Measurements from ENCODE around the gene SLC9A5.

DNA sequence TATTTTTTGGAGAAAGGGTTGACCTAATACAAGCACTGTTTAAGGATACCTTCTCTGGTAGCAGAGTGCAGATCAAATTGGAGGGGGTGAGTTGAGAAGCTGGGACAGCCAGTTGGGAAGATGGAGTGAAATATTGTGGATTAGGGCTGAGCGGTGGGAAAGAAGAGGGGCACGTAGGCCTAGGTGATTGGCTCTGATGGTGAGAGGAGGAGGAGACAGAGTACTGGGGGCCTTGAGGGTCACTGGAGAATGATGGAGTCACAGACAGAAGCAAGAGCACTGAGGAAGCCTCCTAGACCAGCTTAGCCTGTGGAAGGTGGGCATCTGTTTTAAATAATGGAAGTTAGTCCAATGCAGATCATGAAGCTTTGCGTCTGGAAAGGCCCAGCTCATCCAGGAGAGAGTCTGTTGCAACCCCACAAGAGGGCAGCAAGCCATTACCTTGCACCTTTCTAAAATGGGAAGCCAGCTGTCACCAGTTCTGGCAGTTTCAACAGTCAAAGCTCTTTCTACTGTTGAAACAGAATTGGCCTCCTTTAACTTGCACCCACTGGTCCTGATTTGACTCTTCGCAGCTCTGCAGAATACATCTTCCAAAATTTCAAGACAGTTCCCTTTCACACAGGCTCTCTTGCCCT, 11.8 kb downstream of the SLC9A5 start:
- TF ChIP-seq EZH2 (IDR thresholded peaks at IDR 0.05; ENCODE audit: low read length, unreplicated experiment), result no peak
- TF ChIP-seq, protein P1, sequence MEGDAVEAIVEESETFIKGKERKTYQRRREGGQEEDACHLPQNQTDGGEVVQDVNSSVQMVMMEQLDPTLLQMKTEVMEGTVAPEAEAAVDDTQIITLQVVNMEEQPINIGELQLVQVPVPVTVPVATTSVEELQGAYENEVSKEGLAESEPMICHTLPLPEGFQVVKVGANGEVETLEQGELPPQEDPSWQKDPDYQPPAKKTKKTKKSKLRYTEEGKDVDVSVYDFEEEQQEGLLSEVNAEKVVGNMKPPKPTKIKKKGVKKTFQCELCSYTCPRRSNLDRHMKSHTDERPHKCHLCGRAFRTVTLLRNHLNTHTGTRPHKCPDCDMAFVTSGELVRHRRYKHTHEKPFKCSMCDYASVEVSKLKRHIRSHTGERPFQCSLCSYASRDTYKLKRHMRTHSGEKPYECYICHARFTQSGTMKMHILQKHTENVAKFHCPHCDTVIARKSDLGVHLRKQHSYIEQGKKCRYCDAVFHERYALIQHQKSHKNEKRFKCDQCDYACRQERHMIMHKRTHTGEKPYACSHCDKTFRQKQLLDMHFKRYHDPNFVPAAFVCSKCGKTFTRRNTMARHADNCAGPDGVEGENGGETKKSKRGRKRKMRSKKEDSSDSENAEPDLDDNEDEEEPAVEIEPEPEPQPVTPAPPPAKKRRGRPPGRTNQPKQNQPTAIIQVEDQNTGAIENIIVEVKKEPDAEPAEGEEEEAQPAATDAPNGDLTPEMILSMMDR (conservative IDR thresholded peaks at IDR 0.05; ENCODE audit: low read depth, low read length), result peak; percentile 75

All from PC-3 (cell line).